HG03575 (cell line): ENCODE data around the gene STAC.
"Not testable (repeated sequence)": the region's sequence is repeated elsewhere in the genome, so short reads cannot be mapped to it uniquely, and the experiment has no call there.

Experiments
- ATAC-seq: cut with Tn5 transposase; IDR thresholded peaks from one replicate; pipeline ENCODE4 v1.9.1; 2021; ENCODE audit not compliant: unreplicated experiment, insufficient number of reproducible peaks, low FRiP score; ENCODE audit errors: extremely low read depth

Gene STAC

GRCh38 chr3:36408146-36408545 is 27.8 kb downstream of the STAC start:
- no peak for ATAC-seq

- no peak for ATAC-seq
Measured at GRCh38 chr3:36409862-36410261, 29.6 kb downstream of the STAC start.

- ATAC-seq: no peak
Measured at GRCh38 chr3:36411587-36411986, 31.3 kb downstream of the STAC start.

DNA sequence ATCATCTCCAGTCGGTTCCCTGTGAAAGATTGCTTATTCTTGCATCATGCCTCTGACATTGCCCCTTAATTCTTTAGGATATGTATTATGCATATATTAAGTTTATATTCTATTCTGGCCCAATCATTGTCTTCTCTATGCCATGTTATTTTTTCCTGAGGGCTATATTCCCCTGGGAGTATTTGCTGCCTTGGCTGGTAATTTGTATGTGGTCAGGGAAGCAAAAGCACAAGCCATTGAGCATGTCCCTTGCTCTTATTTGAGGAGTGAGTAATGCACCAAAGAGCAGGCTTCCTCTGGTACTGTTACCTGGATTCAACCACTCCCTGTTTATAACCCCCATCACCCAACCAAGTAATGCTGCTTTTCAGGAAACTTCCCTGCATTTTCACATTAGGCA is 36.3 kb downstream of the STAC start:
- no peak for ATAC-seq

GRCh38 chr3:36417237-36417636 is 36.9 kb downstream of the STAC start:
- no peak for ATAC-seq

DNA sequence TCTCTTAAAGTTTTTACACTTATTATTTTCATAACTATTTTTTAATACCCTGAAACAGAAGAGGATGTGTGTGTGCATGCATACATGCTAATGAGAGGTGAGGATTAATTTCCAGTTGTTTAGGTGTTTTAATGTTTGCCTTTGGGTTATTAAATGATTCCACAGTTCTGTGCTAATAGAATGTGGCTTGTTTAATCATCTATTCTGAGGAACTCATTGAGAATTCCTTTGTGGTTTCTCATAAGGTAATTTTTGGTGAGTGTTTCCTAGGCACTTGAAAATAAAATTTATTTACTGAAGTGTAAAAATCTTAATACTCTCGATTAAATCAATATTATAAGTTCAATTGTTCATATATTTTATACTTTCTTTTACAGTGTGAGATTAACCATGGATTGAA is 38.0 kb downstream of the STAC start:
- no peak for ATAC-seq

GRCh38 chr3:36428445-36428844 is 48.1 kb downstream of the STAC start:
- no peak for ATAC-seq

DNA sequence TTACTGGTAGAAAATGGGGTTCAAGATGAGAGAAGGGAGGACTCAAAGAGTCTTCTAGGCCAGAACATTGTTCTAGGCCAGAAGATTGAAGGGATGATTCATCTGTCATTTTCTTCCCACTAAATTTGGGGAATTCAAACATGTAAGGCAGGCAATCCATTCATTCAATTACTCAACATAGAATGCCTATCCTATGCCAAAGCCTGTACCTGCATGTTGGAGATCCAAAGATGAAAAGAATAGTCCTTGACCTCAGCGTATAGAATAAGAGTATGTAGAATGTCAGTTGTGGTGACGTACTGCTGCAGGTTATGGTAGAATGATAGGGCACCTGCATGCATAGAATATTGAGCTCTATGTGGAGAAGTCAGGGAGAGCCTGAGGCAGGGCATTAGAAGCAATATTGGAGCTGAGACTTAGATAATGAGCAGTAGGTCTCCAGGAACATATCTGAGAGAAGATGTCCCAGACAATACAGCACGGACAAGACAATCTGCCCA is 49.7 kb downstream of the STAC start:
- ATAC-seq: no peak

DNA sequence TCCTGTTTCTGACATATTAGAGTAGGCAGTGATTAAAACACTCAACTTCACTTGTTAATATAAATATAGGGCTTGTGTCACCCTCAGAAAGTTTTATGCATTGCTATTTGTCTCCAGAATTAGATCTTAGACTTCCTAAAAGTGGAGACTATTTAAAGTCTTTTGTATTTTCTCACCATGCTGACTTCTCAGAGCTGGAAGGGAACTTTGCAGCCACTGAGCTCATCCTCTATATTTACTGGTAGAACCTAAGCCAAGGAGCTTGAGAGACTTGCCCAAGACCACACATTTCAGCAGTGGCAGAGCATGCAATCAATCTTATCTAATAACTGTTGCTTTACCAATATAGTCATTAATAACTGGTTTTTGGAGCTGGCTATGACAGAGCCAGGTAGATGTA is 53.2 kb downstream of the STAC start:
- no peak for ATAC-seq

GRCh38 chr3:36434687-36435426 is 54.6 kb downstream of the STAC start:
- ATAC-seq: no peak

DNA sequence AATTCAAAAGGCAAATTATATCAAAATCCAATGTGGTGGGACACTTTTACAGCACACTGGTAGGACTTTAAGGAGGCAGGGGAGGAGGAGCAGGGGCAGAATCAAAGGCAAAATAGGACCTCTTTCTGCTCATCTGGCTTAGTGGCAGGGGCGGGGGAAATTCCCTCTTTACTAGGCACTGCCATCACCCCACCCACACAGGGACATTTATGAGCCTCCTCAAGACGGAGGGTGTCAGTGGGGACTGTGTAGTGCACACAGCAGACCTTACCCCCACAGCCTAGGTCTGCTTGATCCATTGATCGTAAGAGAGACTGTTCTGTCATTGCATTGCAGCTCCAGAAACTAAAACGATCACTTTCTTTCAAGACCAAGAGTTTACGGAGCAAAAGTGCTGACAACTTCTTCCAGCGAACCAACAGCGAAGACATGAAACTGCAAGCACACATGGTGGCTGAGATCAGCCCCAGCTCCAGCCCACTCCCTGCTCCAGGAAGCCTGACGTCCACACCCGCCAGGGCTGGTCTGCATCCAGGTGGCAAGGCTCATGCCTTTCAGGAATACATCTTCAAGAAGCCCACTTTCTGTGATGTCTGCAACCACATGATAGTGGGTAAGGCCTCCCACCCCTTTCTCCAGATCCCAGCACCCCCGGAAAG is 62.9 kb downstream of the STAC start:
- ATAC-seq: no peak

GRCh38 chr3:36444909-36445308 is 64.6 kb downstream of the STAC start:
- ATAC-seq: no peak

DNA sequence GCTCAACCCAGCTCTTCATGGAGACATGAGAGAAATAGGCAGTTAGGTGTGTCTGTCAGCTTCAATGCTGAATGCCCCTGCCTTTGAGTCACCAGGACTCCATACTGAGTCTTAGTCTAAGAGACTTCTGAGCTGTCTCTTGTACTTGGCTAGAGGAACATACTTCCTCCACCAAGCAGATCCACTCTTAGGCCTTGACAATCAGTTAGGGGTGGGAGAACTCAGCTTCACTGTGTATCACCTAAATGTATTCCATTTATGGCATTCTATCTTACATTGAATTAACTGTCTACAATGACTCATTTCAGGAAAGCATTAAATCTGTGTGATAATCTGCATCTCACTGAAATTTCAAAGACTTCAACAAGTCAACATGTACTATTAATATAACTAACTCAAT is 66.0 kb downstream of the STAC start:
- no peak for ATAC-seq

DNA sequence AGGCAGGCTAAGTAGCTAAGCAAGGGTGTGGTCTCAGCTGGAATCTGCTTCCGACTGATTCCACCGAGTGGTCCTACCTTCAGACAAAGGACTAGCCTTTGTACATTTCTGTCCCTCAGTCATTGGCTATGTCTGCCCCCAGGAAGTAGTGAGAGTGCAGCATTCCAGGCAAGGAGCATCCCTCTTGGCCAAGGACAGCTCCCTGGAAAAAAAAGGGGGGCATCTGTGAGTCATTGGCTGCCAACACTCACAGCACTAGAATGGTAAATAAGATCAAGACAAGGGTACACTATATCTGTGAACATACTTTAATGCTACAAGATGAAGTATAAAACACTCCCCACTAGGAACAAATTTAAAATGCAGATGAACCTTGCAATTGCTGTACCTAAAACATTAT is 66.8 kb downstream of the STAC start:
- ATAC-seq: no peak

DNA sequence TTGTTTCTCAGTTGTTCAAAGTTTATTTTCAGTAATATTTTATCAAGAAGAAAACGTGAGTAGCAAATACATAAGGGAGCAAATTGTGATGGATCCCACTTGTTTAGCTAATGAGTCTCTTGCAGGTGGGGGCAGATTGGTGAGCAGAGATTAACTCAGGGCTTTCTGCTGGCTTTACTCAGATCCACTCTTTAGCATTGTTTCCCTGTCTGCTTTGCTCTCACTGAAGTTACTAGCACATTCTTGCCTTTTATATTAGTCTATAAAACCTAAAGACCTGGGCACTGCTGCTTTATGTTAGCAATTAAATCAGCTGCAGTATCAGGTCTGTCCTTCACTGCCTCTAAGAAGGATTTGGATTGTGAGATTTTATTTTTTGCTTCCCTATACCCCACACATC is 71.5 kb downstream of the STAC start:
- no peak for ATAC-seq

DNA sequence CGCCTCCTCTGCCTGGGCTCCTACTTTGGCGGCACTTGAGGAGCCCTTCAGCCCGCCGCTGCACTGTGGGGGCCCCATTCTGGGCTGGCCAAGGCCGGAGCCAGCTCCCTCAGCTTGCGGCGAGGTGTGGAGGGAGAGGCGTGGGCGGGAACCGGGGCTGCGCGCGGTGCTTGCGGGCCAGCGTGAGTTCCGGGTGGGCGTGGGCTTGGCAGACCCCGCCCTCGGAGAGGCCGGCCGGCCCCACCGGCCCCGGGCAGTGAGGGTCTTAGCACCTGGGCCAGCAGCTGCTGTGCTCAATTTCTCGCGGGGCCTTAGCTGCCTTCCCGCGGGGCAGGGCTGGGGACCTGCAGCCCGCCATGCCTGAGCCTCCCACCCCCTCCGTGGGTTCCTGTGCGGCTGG is 72.9 kb downstream of the STAC start:
- ATAC-seq: not testable (repeated sequence)

- ATAC-seq: not testable (repeated sequence)
Measured at GRCh38 chr3:36453896-36454295, 73.6 kb downstream of the STAC start.

GRCh38 chr3:36455406-36455805 is 75.1 kb downstream of the STAC start:
- ATAC-seq: no peak

DNA sequence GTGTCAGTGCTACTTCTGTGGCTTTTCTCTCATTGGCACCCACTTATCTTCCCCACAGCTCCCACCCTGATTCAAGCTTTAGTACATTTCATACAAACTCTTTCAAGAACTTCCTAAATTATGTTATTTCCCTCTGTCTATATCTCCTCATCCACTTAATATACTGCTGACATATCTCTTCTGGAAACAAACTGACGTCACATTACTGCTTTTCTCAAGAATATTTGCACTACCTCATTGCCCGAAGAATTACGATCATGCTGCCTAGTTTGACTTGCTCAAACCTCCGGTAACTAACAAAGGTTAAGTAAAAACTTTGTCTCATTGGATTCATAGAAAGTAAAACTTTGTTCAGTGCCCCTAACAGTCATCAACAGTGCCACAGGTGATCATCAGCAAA is 76.5 kb downstream of the STAC start:
- no peak for ATAC-seq

DNA sequence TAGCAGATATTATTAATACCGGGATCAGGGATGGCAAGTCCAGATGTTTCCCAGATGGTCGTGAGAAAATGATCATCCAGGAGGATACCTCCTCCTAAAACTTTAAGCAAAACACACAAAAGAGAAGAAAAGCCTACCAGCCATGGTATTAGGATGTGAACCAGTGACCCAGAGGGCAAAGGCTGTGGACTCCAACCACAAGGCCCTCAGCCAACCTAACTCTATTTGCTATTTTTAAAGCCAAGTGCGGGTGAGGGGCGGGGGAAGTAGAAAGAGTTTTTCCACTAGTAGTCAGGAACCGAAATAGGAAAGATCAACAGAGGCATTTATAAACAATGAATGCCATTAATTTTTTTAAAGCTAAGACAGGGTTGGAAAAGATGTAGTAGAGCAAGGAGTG is 77.4 kb downstream of the STAC start:
- no peak for ATAC-seq

DNA sequence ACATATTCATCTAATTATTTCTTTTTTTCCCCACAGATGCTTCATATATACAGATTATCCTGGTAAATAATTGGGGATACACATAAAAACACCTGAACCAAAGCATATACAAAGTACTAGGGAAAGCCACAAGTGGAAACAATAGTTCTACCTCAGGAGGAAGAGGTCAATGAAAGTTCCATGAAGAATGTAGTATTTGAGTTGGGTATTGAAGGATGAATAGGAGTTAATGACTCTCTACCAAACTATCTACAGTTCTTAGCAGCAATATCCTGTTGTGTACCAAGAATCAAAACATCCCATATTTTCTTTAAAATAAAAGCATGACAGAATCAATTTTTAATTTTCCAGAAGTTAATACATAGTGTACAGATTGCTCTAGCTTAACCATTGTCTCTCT is 78.9 kb downstream of the STAC start:
- ATAC-seq: no peak
